Upper lobe of left lung (tissue), 4 donors: ENCODE measurements around the gene CASP8.

Source experiments
- CTCF ChIP-seq, 6 experiments: fragments of 450-650 bp in 4 of 6; fragments of 200-600 bp in 2 of 6; sonication (generic) in 2 of 6; IDR thresholded peaks; one replicate each; pipeline ENCODE4 v1.5.1; 2016 to 2019; ENCODE audit warnings: antibody characterized with exemption in 6 of 6
- POLR2A ChIP-seq, 4 donors: fragments of 450-650 bp; IDR thresholded peaks; one replicate each; pipeline ENCODE4 v1.5.1; 2016 to 2017; ENCODE audit warnings: antibody characterized with exemption in 4 of 4, mild to moderate bottlenecking in 2 of 4
- POLR2AphosphoS5 ChIP-seq, 2 donors: sonication (generic); formaldehyde crosslinking; IDR thresholded peaks; one replicate each; pipeline ENCODE4 v1.5.1; 2017; ENCODE audit warnings: antibody characterized with exemption in 2 of 2

- TF ChIP-seq CTCF (IDR thresholded peaks at IDR 0.05) = no peak
- no peak for TF ChIP-seq POLR2AphosphoS5 (IDR thresholded peaks at IDR 0.05)
- TF ChIP-seq POLR2A (IDR thresholded peaks at IDR 0.05) = no peak
Measured at GRCh38 chr2:201262718-201263117, 2.4 kb downstream of the CASP8 start.
